Natural killer cell (primary cell): ENCODE measurements around the gene PCSK9. TPM values are rescaled to one million over a fixed set of nuclear protein-coding genes. Genes with fewer than 3 reads are reported as not detected.

Experiments used
- ATAC-seq, 3 donors: fragments of 150-1000 bp in 2 of 3; fragments of 200-7000 bp in 1 of 3; cut with Tn5 transposase; 1 replicate in 1 of 3; 2 replicates in 2 of 3; pipeline ENCODE4 v1.10.0; 2021; ENCODE audit warnings: mild to moderate bottlenecking in 2 of 3, moderate library complexity in 2 of 3
- DNase-seq, 2 donors: peaks; one replicate each; pipeline versions ENCODE4 v3.0.0 to v3.0.0-alpha.2; 2013 to 2021; ENCODE audit warnings: mixed read lengths in 1 of 2
- H3K27ac ChIP-seq: one replicate; pipeline ENCODE4 v1.5.1; 2013; ENCODE audit warnings: mild to moderate bottlenecking, low read length
- H3K27me3 ChIP-seq: one replicate; pipeline ENCODE4 v1.6.1; 2013; ENCODE audit warnings: low read length; ENCODE audit not compliant: control insufficient read depth, insufficient read depth
- H3K36me3 ChIP-seq: one replicate; pipeline ENCODE4 v1.6.1; 2013; ENCODE audit warnings: low read length; ENCODE audit not compliant: control insufficient read depth, insufficient read depth
- H3K4me1 ChIP-seq: one replicate; pipeline ENCODE4 v1.6.1; 2013; ENCODE audit warnings: low read length; ENCODE audit not compliant: control insufficient read depth, insufficient read depth
- H3K4me3 ChIP-seq: one replicate; pipeline ENCODE4 v1.5.1; 2013; ENCODE audit warnings: low read length
- H3K9me3 ChIP-seq: one replicate; pipeline ENCODE4 v1.6.1; 2013; ENCODE audit warnings: low read length; ENCODE audit not compliant: control insufficient read depth, insufficient read depth
- H3K27ac Mint-ChIP-seq, 2 donors: one replicate each; pipeline ENCODE4 v1.8.0; 2022; ENCODE audit warnings: mild to moderate bottlenecking in 2 of 2, mixed read lengths in 2 of 2, moderate library complexity in 1 of 2
- H3K27me3 Mint-ChIP-seq, 2 donors: one replicate each; pipeline ENCODE4 v1.8.0; 2022; ENCODE audit warnings: low read depth in 2 of 2, mixed read lengths in 2 of 2
- H3K36me3 Mint-ChIP-seq: one replicate; pipeline ENCODE4 v1.8.0; 2022; ENCODE audit warnings: mixed read lengths
- H3K4me1 Mint-ChIP-seq, 2 donors: one replicate each; pipeline ENCODE4 v1.8.0; 2022; ENCODE audit warnings: mixed read lengths in 2 of 2
- H3K4me3 Mint-ChIP-seq: one replicate; pipeline ENCODE4 v1.8.0; 2022; ENCODE audit warnings: mild to moderate bottlenecking, moderate library complexity, mixed read lengths
- H3K9me3 Mint-ChIP-seq, 2 donors: one replicate each; pipeline ENCODE4 v1.8.0; 2022; ENCODE audit warnings: mixed read lengths in 2 of 2
- CTCF ChIP-seq: fragments of 200-600 bp; IDR thresholded peaks from one replicate; pipeline ENCODE4 v1.8.0; 2022; ENCODE audit warnings: antibody characterized with exemption
- WGBS: methylation state at CpG from one replicate; pipeline ENCODE4 v1.1.7; 2013; ENCODE audit warnings: missing lambda C conversion rate; ENCODE audit not compliant: insufficient coverage; 5-methylcytosine and 5-hydroxymethylcytosine counted together
- intact Hi-C: fragments of 100-400 bp; cut with micrococcal nuclease; formaldehyde crosslinking; loops from one replicate; pipeline ENCODE4 v1.14.2; 2022
- total RNA-seq, 4 donors: library from RNA; stranded (reverse); fragments of 120-200 nt in 1 of 4; gene quantifications; one replicate each; pipeline versions ENCODE4 v1.2.3 to v1.2.4, GENCODE V29; 2013 to 2022

Gene PCSK9
- total RNA-seq, 3 donors from 2014 or later (not counting 1 experiment from before 2014, with no cell fraction given) = not detected

GRCh38 chr1:55064071-55064581 is 24.8 kb downstream of the PCSK9 start:
- H3K27ac Mint-ChIP-seq = no peak overlapping the region
- peaks cover 13% of the 10 kb centered on the region for H3K36me3 Mint-ChIP-seq
- Histone ChIP-seq H3K36me3 (peaks cover 24% of the 10 kb centered on the region), H3K27me3 (no peaks in the 10 kb centered on the region), H3K4me1 (no peaks in the 10 kb centered on the region), H3K9me3 (no peaks in the 10 kb centered on the region), H3K4me3 (no peak overlapping the region), H3K27ac (no peak overlapping the region)
- WGBS = 74% methylated on average over 12 of the region's 12 CpGs
- H3K9me3 Mint-ChIP-seq = no peaks in the 10 kb centered on the region
- no peak for TF ChIP-seq CTCF
- H3K4me1 Mint-ChIP-seq = peaks cover 11 to 18% of the 10 kb centered on the region in 2 donors
- ATAC-seq (peak in 1 of 3 donors; percentile 18), DNase-seq (peak in 1 of 2 donors; percentile 7)
- intact Hi-C loops = no loop called here
- no peaks in the 10 kb centered on the region for H3K27me3 Mint-ChIP-seq
- H3K4me3 Mint-ChIP-seq = no peak overlapping the region

- no peaks in the 10 kb centered on the region for H3K9me3 Mint-ChIP-seq
- H3K27ac Mint-ChIP-seq = peak overlapping the region in 1 of 2 donors; percentile 45
- intact Hi-C loops = no loop called here
- H3K4me3 Mint-ChIP-seq = no peak overlapping the region
- WGBS = 97% methylated on average over 2 of the region's 2 CpGs
- H3K27me3 ChIP-seq = no peaks in the 10 kb centered on the region
- peaks cover 18% of the 10 kb centered on the region for H3K36me3 Mint-ChIP-seq
- no peaks in the 10 kb centered on the region for H3K4me1 ChIP-seq
- no peaks in the 10 kb centered on the region for H3K27me3 Mint-ChIP-seq
- H3K36me3 ChIP-seq = peaks cover 27% of the 10 kb centered on the region
- no peak for ATAC-seq
- H3K27ac ChIP-seq = no peak overlapping the region
- peaks cover 11 to 18% of the 10 kb centered on the region in 2 donors for H3K4me1 Mint-ChIP-seq
- no peaks in the 10 kb centered on the region for H3K9me3 ChIP-seq
- H3K4me3 ChIP-seq = no peak overlapping the region
- no peak for TF ChIP-seq CTCF
- DNase-seq = no peak
Observed at GRCh38 chr1:55064861-55065263, 25.5 kb downstream of the PCSK9 start.

- H3K27ac Mint-ChIP-seq = peak overlapping the region; percentile 29 to 59
- H3K4me1 ChIP-seq = no peaks in the 10 kb centered on the region
- WGBS = 89% methylated on average over 4 of the region's 4 CpGs
- no peaks in the 10 kb centered on the region for H3K27me3 ChIP-seq
- peaks cover 25% of the 10 kb centered on the region for H3K36me3 Mint-ChIP-seq
- no peak overlapping the region for H3K4me3 Mint-ChIP-seq
- H3K9me3 Mint-ChIP-seq = no peaks in the 10 kb centered on the region
- H3K4me3 ChIP-seq = no peak overlapping the region
- H3K27ac ChIP-seq = no peak overlapping the region
- H3K36me3 ChIP-seq = peaks cover 35% of the 10 kb centered on the region
- ATAC-seq (no peak), DNase-seq (no peak)
- peaks cover 11% of the 10 kb centered on the region in 2 donors for H3K4me1 Mint-ChIP-seq
- no peaks in the 10 kb centered on the region for H3K9me3 ChIP-seq
- no peaks in the 10 kb centered on the region for H3K27me3 Mint-ChIP-seq
- intact Hi-C loops = no loop called here
- no peak for TF ChIP-seq CTCF
Observed at GRCh38 chr1:55065648-55066047, 26.3 kb downstream of the PCSK9 start.
